ENCODE results near the gene SYT14. TPM values are rescaled to one million over a fixed set of nuclear protein-coding genes. Genes with fewer than 3 reads are reported as not detected.

The SYT14 gene
- total RNA-seq, 4 donors from 2014 or later, result 0.04 to 2.8 (median 0.12) TPM; not detected in 1

DNA sequence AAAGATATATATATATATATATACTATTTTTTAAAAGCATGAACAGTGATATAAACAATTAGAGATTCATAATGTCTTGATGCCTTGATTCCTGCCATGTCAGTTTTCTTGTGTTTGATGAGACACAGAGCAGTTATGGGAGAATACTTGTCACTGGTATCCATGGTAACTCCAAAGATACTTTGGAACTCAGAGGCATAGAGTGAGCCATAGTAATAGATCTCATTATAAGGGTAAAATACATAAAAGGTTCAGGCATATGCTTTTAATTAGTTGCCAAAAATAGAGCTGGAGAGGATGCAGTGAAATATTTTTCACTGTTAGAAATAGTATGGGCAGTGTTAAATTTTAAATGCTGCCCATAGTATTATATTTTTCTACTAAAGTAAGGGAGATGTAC is 134.1 kb downstream of the SYT14 start:
- intact Hi-C loops (cut with DNase I; ENCODE audit: low total_unique reads), result no loop called here
- DNase-seq (ENCODE audit: low spot score in 2 of 2), result no peak
- TF ChIP-seq CTCF (IDR thresholded peaks at IDR 0.05) (no peak), POLR2A (IDR thresholded peaks at IDR 0.05) (no peak)

GRCh38 chr1:210072896-210073504 is 135.0 kb downstream of the SYT14 start:
- H3K4me3 ChIP-seq (ENCODE audit: low read depth, poor library complexity, severe bottlenecking), result no peak overlapping the region
- no peak for TF ChIP-seq CTCF (IDR thresholded peaks at IDR 0.05)
- no peak for TF ChIP-seq POLR2A (IDR thresholded peaks at IDR 0.05)
- no peak for DNase-seq (ENCODE audit: low spot score in 2 of 2)
- intact Hi-C loops (cut with DNase I; ENCODE audit: low total_unique reads), result no loop called here

More for the DNA sequence above, 134.1 kb downstream of the SYT14 start:
- H3K4me3 ChIP-seq (ENCODE audit: low read depth, poor library complexity, severe bottlenecking), result no peak overlapping the region

- intact Hi-C loops (cut with DNase I; ENCODE audit: low total_unique reads), result no loop called here
- TF ChIP-seq POLR2A (IDR thresholded peaks at IDR 0.05), result no peak
- TF ChIP-seq CTCF (IDR thresholded peaks at IDR 0.05), result no peak
- DNase-seq (ENCODE audit: low spot score in 2 of 2), result no peak
- H3K4me3 ChIP-seq (ENCODE audit: low read depth, poor library complexity, severe bottlenecking), result no peak overlapping the region
- 92 to 95% methylated on average over 16 of the region's 16 CpGs for WGBS, 2 donors
Measured at GRCh38 chr1:210074904-210075303, 136.9 kb downstream of the SYT14 start.

DNA sequence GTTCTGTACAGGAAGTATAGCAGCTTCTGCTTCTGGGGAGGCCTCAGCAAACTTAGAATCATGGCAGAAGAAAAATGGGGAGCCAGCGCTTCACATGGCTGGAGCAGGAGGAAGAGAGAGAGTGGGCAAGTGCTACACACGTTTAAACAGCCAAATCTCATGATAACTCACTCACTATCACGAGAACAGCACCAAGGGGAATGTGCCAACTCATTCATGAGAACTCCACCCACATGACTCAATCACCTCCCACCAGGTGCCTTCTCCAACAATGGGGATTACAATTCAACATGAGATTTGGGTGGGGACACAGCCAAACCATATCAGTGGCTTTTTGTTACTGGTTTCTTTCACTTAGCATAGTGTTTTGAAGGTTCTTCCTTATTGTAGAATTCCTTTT is 138.6 kb downstream of the SYT14 start:
- no peak overlapping the region for H3K4me3 ChIP-seq (ENCODE audit: low read depth, poor library complexity, severe bottlenecking)
- TF ChIP-seq CTCF (IDR thresholded peaks at IDR 0.05) (no peak), POLR2A (IDR thresholded peaks at IDR 0.05) (no peak)
- intact Hi-C loops (cut with DNase I; ENCODE audit: low total_unique reads), result no loop called here
- 70 to 75% methylated on average over 3 of the region's 3 CpGs for WGBS, 2 donors
- DNase-seq (ENCODE audit: low spot score in 2 of 2), result no peak

DNA sequence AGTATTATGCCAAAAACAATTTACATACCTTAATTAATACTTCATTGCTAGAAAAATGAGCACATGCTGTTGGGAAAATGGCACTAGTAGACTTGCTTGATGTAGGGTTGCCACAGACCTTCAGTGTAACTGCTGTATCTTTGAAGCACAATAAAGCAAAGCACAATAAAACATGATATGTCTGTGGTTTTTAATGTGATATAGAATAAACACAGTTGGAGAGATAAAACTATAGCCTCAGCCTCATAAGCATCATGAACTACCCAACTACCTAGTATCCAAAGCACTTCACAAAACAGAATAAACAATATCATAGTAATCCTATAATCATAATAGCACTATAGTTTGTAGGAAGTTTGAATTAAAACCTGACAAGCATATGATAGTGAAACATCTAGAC is 143.5 kb downstream of the SYT14 start:
- no peak overlapping the region for H3K4me3 ChIP-seq (ENCODE audit: low read depth, poor library complexity, severe bottlenecking)
- intact Hi-C loops (cut with DNase I; ENCODE audit: low total_unique reads), result no loop called here
- TF ChIP-seq POLR2A (IDR thresholded peaks at IDR 0.05), result no peak
- no peak for TF ChIP-seq CTCF (IDR thresholded peaks at IDR 0.05)
- DNase-seq (ENCODE audit: low spot score in 2 of 2), result no peak

DNA sequence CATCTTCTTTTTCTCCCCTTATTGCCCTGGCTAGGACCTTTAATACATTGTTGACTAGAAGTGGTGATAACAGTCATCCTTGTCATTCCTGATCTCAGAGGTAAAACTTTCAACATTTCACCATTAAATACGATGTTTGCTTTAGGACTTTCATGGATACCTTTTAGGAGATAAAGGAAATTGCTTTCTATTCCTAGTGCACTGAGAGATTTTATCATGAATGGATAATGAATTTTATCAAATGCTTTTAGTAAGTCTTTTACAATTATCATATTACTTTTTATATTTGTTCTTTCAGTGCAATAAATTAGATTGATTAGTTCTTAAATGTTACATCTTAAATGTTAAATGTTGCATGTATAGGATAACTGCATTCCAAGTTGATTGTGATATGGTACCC is 147.3 kb downstream of the SYT14 start:
- TF ChIP-seq POLR2A (IDR thresholded peaks at IDR 0.05), result no peak
- no peak for TF ChIP-seq CTCF (IDR thresholded peaks at IDR 0.05)

More for the DNA sequence above, 147.3 kb downstream of the SYT14 start:
- intact Hi-C loops (cut with DNase I; ENCODE audit: low total_unique reads), result no loop called here
- no peak overlapping the region for H3K4me3 ChIP-seq (ENCODE audit: low read depth, poor library complexity, severe bottlenecking)
- WGBS, 2 donors, result 72 to 79% methylated on average over 1 of the region's 1 CpG
- DNase-seq (ENCODE audit: low spot score in 2 of 2), result no peak
